KMS-11 (cell line): ENCODE results near the gene CFAP221.

Experiments
- H2AFZ ChIP-seq: fragments of 200-600 bp; sonication (generic); 2 replicates; pipeline ENCODE4 v1.6.1; 2016; ENCODE audit warnings: antibody characterized with exemption, mixed run types, low read depth
- H3K27ac ChIP-seq: fragments of 200-600 bp; sonication (generic); 2 replicates; pipeline ENCODE4 v1.6.1; 2016; ENCODE audit warnings: mild to moderate bottlenecking, mixed run types
- H3K27me3 ChIP-seq: fragments of 200-600 bp; sonication (generic); 2 replicates; pipeline ENCODE4 v1.6.1; 2017; ENCODE audit warnings: mild to moderate bottlenecking, low read depth, mixed run types, moderate library complexity; ENCODE audit not compliant: insufficient read depth
- H3K36me3 ChIP-seq: fragments of 200-600 bp; sonication (generic); 2 replicates; pipeline ENCODE4 v1.6.1; 2017; ENCODE audit warnings: mild to moderate bottlenecking, mixed run types; ENCODE audit not compliant: insufficient read depth
- H3K4me1 ChIP-seq: fragments of 200-600 bp; sonication (generic); 2 replicates; pipeline ENCODE4 v1.6.1; 2016; ENCODE audit warnings: mild to moderate bottlenecking, low read depth, mixed run types; ENCODE audit not compliant: poor library complexity, severe bottlenecking
- H3K4me2 ChIP-seq: fragments of 200-600 bp; sonication (generic); 2 replicates; pipeline ENCODE4 v1.7.0; 2016; ENCODE audit warnings: mild to moderate bottlenecking, mixed run types
- H3K4me3 ChIP-seq: fragments of 200-600 bp; sonication (generic); IDR thresholded peaks from 2 replicates; pipeline ENCODE4 v1.6.1; 2017; ENCODE audit warnings: low read depth, low read length, mixed read lengths; ENCODE audit not compliant: insufficient read depth
- H3K79me2 ChIP-seq: fragments of 200-600 bp; sonication (generic); 2 replicates; pipeline ENCODE4 v1.6.1; 2016; ENCODE audit warnings: low read depth, mixed run types; ENCODE audit not compliant: insufficient read depth
- H3K9ac ChIP-seq: fragments of 200-600 bp; sonication (generic); 2 replicates; pipeline ENCODE4 v1.6.1; 2016; ENCODE audit warnings: mild to moderate bottlenecking, mixed run types
- H4K20me1 ChIP-seq: fragments of 200-600 bp; sonication (generic); 2 replicates; pipeline ENCODE4 v1.6.1; 2016; ENCODE audit warnings: mild to moderate bottlenecking, mixed run types; ENCODE audit not compliant: insufficient read depth
- TF ChIP-seq, protein P1 (sequence below): fragments of 200-600 bp; sonication (generic); conservative IDR thresholded peaks from 2 replicates; pipeline ENCODE4 v1.6.1; 2017; ENCODE audit warnings: low read depth, mild to moderate bottlenecking, antibody characterized with exemption, low read length, moderate library complexity, mixed read lengths

The CFAP221 gene

DNA sequence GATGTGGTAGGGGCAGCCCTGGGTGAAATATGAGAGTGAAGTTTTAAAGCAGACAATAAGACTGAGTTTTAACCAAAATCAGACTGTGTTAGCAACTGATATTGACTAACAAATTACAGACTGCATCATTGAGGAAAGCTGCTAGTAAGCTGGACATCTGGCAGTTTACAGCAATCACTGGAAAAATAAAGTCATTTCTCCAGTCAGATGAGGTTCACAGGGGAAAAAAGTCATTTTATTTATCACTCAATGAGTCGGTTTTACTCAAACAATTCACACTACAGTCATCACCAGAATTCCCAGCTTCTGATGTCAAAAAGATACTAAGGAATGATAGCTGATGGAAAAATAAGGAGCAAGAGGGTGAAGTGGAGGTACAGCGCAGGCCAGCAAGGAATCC lies 124.3 kb downstream of the CFAP221 start:
- Histone ChIP-seq H3K79me2 (no peaks in the 10 kb centered on the region), H3K36me3 (no peaks in the 10 kb centered on the region), H3K4me1 (no peaks in the 10 kb centered on the region), H3K4me3 (no peak overlapping the region), H2AFZ (no peak overlapping the region), H3K27me3 (no peaks in the 10 kb centered on the region), H3K4me2 (no peak overlapping the region), H4K20me1 (no peaks in the 10 kb centered on the region), H3K9ac (no peak overlapping the region), H3K27ac (no peak overlapping the region)
- TF ChIP-seq, protein P1, sequence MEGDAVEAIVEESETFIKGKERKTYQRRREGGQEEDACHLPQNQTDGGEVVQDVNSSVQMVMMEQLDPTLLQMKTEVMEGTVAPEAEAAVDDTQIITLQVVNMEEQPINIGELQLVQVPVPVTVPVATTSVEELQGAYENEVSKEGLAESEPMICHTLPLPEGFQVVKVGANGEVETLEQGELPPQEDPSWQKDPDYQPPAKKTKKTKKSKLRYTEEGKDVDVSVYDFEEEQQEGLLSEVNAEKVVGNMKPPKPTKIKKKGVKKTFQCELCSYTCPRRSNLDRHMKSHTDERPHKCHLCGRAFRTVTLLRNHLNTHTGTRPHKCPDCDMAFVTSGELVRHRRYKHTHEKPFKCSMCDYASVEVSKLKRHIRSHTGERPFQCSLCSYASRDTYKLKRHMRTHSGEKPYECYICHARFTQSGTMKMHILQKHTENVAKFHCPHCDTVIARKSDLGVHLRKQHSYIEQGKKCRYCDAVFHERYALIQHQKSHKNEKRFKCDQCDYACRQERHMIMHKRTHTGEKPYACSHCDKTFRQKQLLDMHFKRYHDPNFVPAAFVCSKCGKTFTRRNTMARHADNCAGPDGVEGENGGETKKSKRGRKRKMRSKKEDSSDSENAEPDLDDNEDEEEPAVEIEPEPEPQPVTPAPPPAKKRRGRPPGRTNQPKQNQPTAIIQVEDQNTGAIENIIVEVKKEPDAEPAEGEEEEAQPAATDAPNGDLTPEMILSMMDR = no peak

GRCh38 chr2:119671016-119671415 lies 126.8 kb downstream of the CFAP221 start:
- Histone ChIP-seq H3K4me3 (no peak overlapping the region), H3K27me3 (no peaks in the 10 kb centered on the region), H3K4me1 (no peaks in the 10 kb centered on the region), H3K9ac (no peak overlapping the region), H4K20me1 (no peaks in the 10 kb centered on the region), H3K4me2 (no peak overlapping the region), H3K79me2 (no peaks in the 10 kb centered on the region), H2AFZ (no peak overlapping the region), H3K27ac (no peak overlapping the region), H3K36me3 (no peaks in the 10 kb centered on the region)
- TF ChIP-seq, protein P1 = no peak

DNA sequence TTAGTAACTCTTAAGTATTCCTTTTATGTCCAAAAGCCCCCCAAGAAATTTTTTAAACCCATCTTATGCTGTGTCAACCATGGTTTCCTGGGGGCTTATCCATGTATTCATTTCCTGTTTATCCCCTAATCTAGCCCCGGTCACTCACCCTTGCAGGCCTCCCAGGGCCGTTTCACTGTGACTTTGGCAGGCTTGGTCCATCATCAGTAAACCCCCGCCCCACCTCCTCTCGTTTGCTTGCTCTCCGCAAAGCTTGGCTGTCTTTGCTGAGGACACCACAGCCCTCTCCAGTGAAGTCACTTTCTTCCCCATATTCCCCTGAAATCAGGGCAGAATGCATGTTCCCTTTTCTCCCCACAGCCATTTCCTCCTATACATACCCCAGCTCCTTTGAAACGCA lies 127.5 kb downstream of the CFAP221 start:
- Histone ChIP-seq H2AFZ (no peak overlapping the region), H3K9ac (no peak overlapping the region), H3K4me3 (no peak overlapping the region), H3K27ac (no peak overlapping the region), H4K20me1 (no peaks in the 10 kb centered on the region), H3K4me2 (no peak overlapping the region), H3K27me3 (no peaks in the 10 kb centered on the region), H3K79me2 (no peaks in the 10 kb centered on the region), H3K36me3 (no peaks in the 10 kb centered on the region), H3K4me1 (no peaks in the 10 kb centered on the region)
- TF ChIP-seq, protein P1 = no peak

DNA sequence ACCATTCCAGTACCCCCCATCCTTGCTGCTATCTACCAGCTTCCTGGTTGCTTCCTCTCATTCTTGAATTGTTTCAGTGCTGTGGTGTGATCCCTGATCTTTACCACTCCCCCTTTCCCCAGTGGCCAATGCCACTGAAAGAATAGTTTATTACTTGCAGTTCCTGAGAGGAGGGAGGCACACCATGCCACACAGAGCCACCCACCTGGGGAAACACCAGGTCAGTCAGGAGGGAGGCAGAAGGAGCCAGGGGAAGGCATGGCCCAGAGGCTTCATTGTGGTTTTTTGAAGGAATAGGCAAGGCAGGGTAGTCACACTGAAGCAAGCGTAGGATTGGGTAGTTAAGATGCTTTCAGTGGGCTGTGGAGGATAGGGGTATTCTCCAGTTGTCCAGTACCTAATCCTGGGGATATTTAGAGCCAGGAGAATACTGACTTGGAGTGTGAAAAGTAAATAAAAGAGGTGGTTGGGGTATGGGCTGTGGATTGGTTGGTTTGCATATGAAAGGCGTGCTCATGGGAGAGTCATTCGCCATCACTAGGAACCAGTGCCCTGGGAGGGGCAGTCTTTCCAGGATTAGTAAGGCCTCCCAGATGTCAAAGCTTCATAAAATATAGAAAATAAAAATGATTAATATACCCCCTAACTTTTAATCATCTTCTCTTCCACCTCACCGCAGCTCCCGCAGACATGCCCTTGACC lies 128.1 kb downstream of the CFAP221 start:
- Histone ChIP-seq H3K4me2 (no peak overlapping the region), H4K20me1 (no peaks in the 10 kb centered on the region), H3K9ac (no peak overlapping the region), H3K4me3 (no peak overlapping the region), H3K27me3 (no peaks in the 10 kb centered on the region), H3K27ac (no peak overlapping the region), H3K4me1 (no peaks in the 10 kb centered on the region), H3K79me2 (no peaks in the 10 kb centered on the region), H2AFZ (no peak overlapping the region), H3K36me3 (no peaks in the 10 kb centered on the region)
- TF ChIP-seq, protein P1 = no peak
